ENCODE data around the gene DMC1. TPM values are rescaled to one million over a fixed set of nuclear protein-coding genes. Genes with fewer than 3 reads are reported as not detected.

DMC1 gene
- total and polyA plus RNA-seq, 5 donors: 0.83 to 6.5 (median 2.1) TPM

GRCh38 chr22:38566726-38567504, 3.1 kb downstream of the DMC1 start:
- H3K4me1 ChIP-seq (ENCODE audit: control insufficient read depth, insufficient read depth, low read length): no peaks in the 10 kb centered on the region
- no peaks in the 10 kb centered on the region for H3K9me3 ChIP-seq (ENCODE audit: control insufficient read depth, low read length)
- ATAC-seq (no peak), DNase-seq (no peak)
- intact Hi-C loops (cut with DNase I): loop anchor here in 1 of 4 donors (10.0 kb wide), 1 partner anchor 52 kb away; no protein-coding TSS in a partner anchor
- no peak overlapping the region for H3K27ac ChIP-seq (ENCODE audit: low read length)
- no peaks in the 10 kb centered on the region for H3K27me3 ChIP-seq (ENCODE audit: control insufficient read depth, insufficient read depth)
- 38% methylated on average over 3 of the region's 3 CpGs for WGBS
- H3K4me3 ChIP-seq (ENCODE audit: low read length): no peak overlapping the region

DNA sequence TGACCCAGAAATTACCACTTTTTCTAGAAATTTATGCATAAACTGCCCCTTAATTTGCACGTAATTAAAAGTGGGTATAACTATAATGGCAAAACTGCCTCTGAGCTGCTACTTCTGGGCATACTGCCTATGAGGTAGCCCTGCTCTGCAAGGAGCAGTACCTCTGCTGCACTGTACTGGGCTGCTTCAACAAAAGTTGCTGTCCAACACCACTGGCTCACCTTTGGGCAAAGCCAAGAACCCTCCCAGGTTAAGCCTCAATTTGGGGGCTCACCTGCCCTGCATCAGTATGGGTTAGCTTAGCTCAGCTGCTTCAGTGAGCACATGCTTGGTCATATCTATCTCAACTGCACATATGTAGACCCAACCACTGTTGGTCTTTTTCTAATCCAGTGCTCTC, 4.5 kb downstream of the DMC1 start:
- DNase-seq (no peak), ATAC-seq (no peak)
- intact Hi-C loops (cut with DNase I): loop anchor here in 1 of 4 donors (10.0 kb wide), 1 partner anchor 51 kb away; no protein-coding TSS in a partner anchor
- H3K4me3 ChIP-seq (ENCODE audit: low read length): no peak overlapping the region
- 96% methylated on average over 1 of the region's 1 CpG for WGBS
- H3K27me3 ChIP-seq (ENCODE audit: control insufficient read depth, insufficient read depth): no peaks in the 10 kb centered on the region
- H3K27ac ChIP-seq (ENCODE audit: low read length): no peak overlapping the region
- no peaks in the 10 kb centered on the region for H3K4me1 ChIP-seq (ENCODE audit: control insufficient read depth, insufficient read depth, low read length)
- no peaks in the 10 kb centered on the region for H3K9me3 ChIP-seq (ENCODE audit: control insufficient read depth, low read length)

DNA sequence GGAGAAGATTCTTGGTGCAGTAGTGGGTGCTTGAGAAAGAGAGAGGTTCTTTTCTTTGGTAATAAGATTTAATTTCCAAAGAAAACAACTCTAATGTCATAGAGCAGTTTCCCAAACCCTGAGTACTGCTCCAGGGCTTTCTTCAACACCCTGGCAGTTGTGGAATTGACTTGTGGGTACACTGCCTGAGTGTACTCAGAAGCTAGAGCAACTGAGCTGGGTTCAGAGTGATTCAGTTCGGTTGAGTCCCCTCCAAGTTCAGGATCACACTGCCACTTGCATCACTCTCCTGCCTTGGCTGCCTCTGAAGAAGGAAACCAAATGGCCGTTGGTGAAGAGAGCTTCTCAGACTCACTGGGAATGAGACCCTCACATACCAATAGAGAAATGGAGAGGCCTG, 5.3 kb downstream of the DMC1 start:
- no peaks in the 10 kb centered on the region for H3K4me1 ChIP-seq (ENCODE audit: control insufficient read depth, insufficient read depth, low read length)
- no peaks in the 10 kb centered on the region for H3K9me3 ChIP-seq (ENCODE audit: control insufficient read depth, low read length)
- WGBS: 76% methylated on average over 2 of the region's 2 CpGs
- intact Hi-C loops (cut with DNase I): loop anchor here in 1 of 4 donors (10.0 kb wide), 1 partner anchor 50 kb away; no protein-coding TSS in a partner anchor
- DNase-seq: no peak
- ATAC-seq: no peak
- no peaks in the 10 kb centered on the region for H3K27me3 ChIP-seq (ENCODE audit: control insufficient read depth, insufficient read depth)
- no peak overlapping the region for H3K27ac ChIP-seq (ENCODE audit: low read length)
- no peak overlapping the region for H3K4me3 ChIP-seq (ENCODE audit: low read length)

DNA sequence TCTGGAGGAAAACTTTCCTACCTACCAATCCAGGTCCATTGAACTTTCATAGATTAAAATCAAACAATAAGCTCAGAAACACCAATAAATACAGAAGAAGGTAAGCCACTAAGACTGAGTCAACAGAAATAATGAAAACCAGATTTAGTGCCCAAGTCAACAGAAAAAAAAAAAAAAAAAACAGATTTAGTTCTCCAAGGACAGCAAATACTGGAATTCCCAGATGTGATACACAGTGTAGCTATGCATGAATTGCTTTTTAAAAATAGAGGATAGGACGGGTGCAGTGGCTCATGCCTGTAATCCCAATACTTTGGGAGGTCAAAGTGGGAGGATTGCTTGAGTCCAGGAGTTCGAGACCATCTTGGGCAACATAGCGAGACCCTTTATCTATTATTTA, 15.7 kb downstream of the DMC1 start:
- Histone ChIP-seq H3K4me1 (ENCODE audit: control insufficient read depth, insufficient read depth, low read length) (no peaks in the 10 kb centered on the region), H3K4me3 (ENCODE audit: low read length) (no peak overlapping the region), H3K9me3 (ENCODE audit: control insufficient read depth, low read length) (no peaks in the 10 kb centered on the region), H3K27me3 (ENCODE audit: control insufficient read depth, insufficient read depth) (no peaks in the 10 kb centered on the region), H3K27ac (ENCODE audit: low read length) (no peak overlapping the region)
- intact Hi-C loops (cut with DNase I): no loop called here
- no peak for ATAC-seq
- 90% methylated on average over 3 of the region's 3 CpGs for WGBS
- DNase-seq: no peak

- no peak overlapping the region for H3K27ac ChIP-seq (ENCODE audit: low read length)
- H3K4me1 ChIP-seq (ENCODE audit: control insufficient read depth, insufficient read depth, low read length): no peaks in the 10 kb centered on the region
- no peak overlapping the region for H3K4me3 ChIP-seq (ENCODE audit: low read length)
- DNase-seq: no peak
- H3K9me3 ChIP-seq (ENCODE audit: control insufficient read depth, low read length): no peaks in the 10 kb centered on the region
- H3K27me3 ChIP-seq (ENCODE audit: control insufficient read depth, insufficient read depth): no peaks in the 10 kb centered on the region
- 89% methylated on average over 7 of the region's 7 CpGs for WGBS
- intact Hi-C loops (cut with DNase I): no loop called here
- no peak for ATAC-seq
Measured at GRCh38 chr22:38549101-38549894, 20.7 kb downstream of the DMC1 start.

DNA sequence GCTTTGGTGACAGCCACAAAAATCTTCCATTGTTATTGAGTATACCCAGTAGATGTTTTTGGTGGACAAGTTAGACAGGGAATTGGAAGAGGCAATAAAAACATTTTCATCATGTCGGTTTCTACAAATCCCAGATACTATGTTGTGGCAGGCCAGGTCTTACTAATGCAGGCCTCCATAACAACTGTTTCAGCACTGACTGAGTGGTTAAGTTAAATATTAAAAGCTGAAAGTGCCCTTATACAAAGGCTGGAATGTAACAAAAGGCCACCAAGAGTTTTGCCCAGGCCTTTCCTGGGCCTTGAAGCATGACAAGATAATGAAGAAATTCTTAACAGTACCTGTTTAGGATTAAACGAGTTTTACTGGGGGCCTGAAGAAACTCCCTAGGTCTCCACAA, 29.3 kb downstream of the DMC1 start:
- no peak overlapping the region for H3K4me3 ChIP-seq (ENCODE audit: low read length)
- ATAC-seq: no peak
- no peaks in the 10 kb centered on the region for H3K4me1 ChIP-seq (ENCODE audit: control insufficient read depth, insufficient read depth, low read length)
- no peaks in the 10 kb centered on the region for H3K9me3 ChIP-seq (ENCODE audit: control insufficient read depth, low read length)
- intact Hi-C loops (cut with DNase I): no loop called here
- no peaks in the 10 kb centered on the region for H3K27me3 ChIP-seq (ENCODE audit: control insufficient read depth, insufficient read depth)
- WGBS: 89% methylated on average over 2 of the region's 2 CpGs
- no peak for DNase-seq
- H3K27ac ChIP-seq (ENCODE audit: low read length): no peak overlapping the region

- ATAC-seq: no peak
- Histone ChIP-seq H3K27me3 (ENCODE audit: control insufficient read depth, insufficient read depth) (no peaks in the 10 kb centered on the region), H3K4me1 (ENCODE audit: control insufficient read depth, insufficient read depth, low read length) (no peaks in the 10 kb centered on the region), H3K4me3 (ENCODE audit: low read length) (no peak overlapping the region), H3K9me3 (ENCODE audit: control insufficient read depth, low read length) (no peaks in the 10 kb centered on the region), H3K27ac (ENCODE audit: low read length) (no peak overlapping the region)
- WGBS: 87% methylated on average over 4 of the region's 4 CpGs
- intact Hi-C loops (cut with DNase I): no loop called here
- DNase-seq: no peak
Measured at GRCh38 chr22:38531251-38531938, 38.6 kb downstream of the DMC1 start.

GRCh38 chr22:38524429-38524828, 45.6 kb downstream of the DMC1 start:
- no peak for ATAC-seq
- intact Hi-C loops (cut with DNase I): no loop called here
- no peak overlapping the region for H3K27ac ChIP-seq (ENCODE audit: low read length)
- no peak for DNase-seq
- no peak overlapping the region for H3K4me3 ChIP-seq (ENCODE audit: low read length)
- H3K9me3 ChIP-seq (ENCODE audit: control insufficient read depth, low read length): no peaks in the 10 kb centered on the region
- WGBS: 82% methylated on average over 3 of the region's 3 CpGs
- no peaks in the 10 kb centered on the region for H3K4me1 ChIP-seq (ENCODE audit: control insufficient read depth, insufficient read depth, low read length)
- H3K27me3 ChIP-seq (ENCODE audit: control insufficient read depth, insufficient read depth): no peaks in the 10 kb centered on the region

DNA sequence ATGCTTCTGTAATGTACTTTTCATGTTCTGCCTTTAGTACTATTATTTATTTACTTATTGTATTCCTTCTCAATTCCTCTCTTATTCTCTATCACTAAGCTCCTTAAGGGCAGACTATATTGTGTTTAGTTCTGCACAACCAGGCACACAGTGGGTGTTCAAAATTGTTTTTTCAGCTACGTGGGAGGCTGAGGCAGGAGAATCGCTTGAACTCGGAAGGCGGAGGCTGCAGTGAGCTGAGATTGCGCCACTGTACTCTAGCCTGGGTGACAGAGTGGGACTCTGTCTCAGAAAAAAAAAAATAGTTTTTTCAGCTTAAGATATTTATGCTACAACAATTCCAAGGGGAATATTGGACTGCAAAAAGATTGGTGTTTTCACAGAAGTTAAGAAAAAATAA, 46.5 kb downstream of the DMC1 start:
- Histone ChIP-seq H3K9me3 (ENCODE audit: control insufficient read depth, low read length) (no peaks in the 10 kb centered on the region), H3K4me1 (ENCODE audit: control insufficient read depth, insufficient read depth, low read length) (no peaks in the 10 kb centered on the region), H3K27me3 (ENCODE audit: control insufficient read depth, insufficient read depth) (no peaks in the 10 kb centered on the region), H3K4me3 (ENCODE audit: low read length) (no peak overlapping the region), H3K27ac (ENCODE audit: low read length) (no peak overlapping the region)
- intact Hi-C loops (cut with DNase I): no loop called here
- ATAC-seq (no peak), DNase-seq (no peak)
- WGBS: 93% methylated on average over 5 of the region's 5 CpGs

DNA sequence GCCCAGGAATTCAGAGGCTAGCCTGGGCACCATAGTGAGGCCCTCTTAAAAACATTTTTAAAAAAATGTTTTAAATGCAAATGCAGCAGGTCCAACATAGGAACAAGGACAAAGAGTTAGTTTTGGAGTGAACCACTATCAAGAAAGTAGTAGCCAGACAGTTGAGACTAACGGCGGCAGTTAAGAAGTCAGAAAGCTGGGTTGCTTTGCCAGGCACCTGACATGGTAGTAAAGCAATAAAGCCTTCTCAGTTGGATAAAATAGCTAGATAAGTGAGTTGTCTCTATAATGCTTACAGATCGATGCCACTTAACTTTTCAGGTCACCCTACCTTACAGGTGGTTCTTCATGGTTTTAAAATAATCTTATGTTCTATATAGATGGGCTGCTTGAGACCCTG, 47.0 kb downstream of the DMC1 start:
- no peak for DNase-seq
- no peaks in the 10 kb centered on the region for H3K27me3 ChIP-seq (ENCODE audit: control insufficient read depth, insufficient read depth)
- no peak overlapping the region for H3K27ac ChIP-seq (ENCODE audit: low read length)
- ATAC-seq: no peak
- 96% methylated on average over 3 of the region's 3 CpGs for WGBS
- no peaks in the 10 kb centered on the region for H3K4me1 ChIP-seq (ENCODE audit: control insufficient read depth, insufficient read depth, low read length)
- intact Hi-C loops (cut with DNase I): no loop called here
- no peaks in the 10 kb centered on the region for H3K9me3 ChIP-seq (ENCODE audit: control insufficient read depth, low read length)
- H3K4me3 ChIP-seq (ENCODE audit: low read length): no peak overlapping the region
